HepG2 (cell line): Measurements from ENCODE around the gene CD37. TPM values are rescaled to one million over a fixed set of nuclear protein-coding genes. Genes with fewer than 3 reads are reported as not detected.

Experiments used
- microRNA-seq: library from miRNA; unstranded; fragments of <30 nt; microRNA quantifications from one replicate; pipeline ENCODE4, GENCODE V29; 2020
- polyA plus RNA-seq, 8 experiments: library from polyadenylated mRNA; depleted of rRNA in 3 of 8; stranded (reverse) in 7 of 8; unstranded in 1 of 8; fragments of >200 nt; fragmentation: Illumina TruSeq in 4 of 8; extraction: Trizol in 4 of 8; gene quantifications; 2 replicates each; pipeline versions ENCODE4 v1.2.1 to v1.2.3, GENCODE V29; 2011 to 2016; ENCODE audit warnings: low read depth in 4 of 8, missing spikeins in 1 of 8, mixed read lengths in 1 of 8; ENCODE audit not compliant: insufficient read depth in 1 of 8
- small RNA-seq, 3 experiments: library from RNA; depleted of rRNA; stranded (forward); fragments of <200 nt; gene quantifications; one replicate each; pipeline ENCODE3, GENCODE V24; 2012; ENCODE audit warnings: low read depth in 2 of 3, low replicate concordance in 1 of 3; ENCODE audit not compliant: insufficient read length in 3 of 3, insufficient read depth in 2 of 3
- total RNA-seq, 5 experiments: library from RNA; depleted of rRNA; stranded (reverse); fragments of >200 nt; fragmentation: Illumina TruSeq; extraction: Trizol; gene quantifications; 2 replicates each; pipeline ENCODE4 v1.2.3, GENCODE V29; 2016; ENCODE audit warnings: low read depth in 1 of 5

The CD37 gene
- total and polyA plus RNA-seq, 2 of the 13 experiments (the other 11 are each of a cell fraction or from before 2014, with no cell fraction given): not detected

Small RNA genes lying within 50 kb of the gene (microRNA-seq; reads per million reads assigned to microRNA genes)
- not detected for gene MIR4324

Small RNA genes lying within 50 kb of the gene (small RNA-seq; reads per million reads assigned to genes)
- 0 reads per million in 3 experiments for gene MIR4324

Other genes starting within 250 kb of the CD37 start
- gene SNRNP70, start 250.0 kb upstream of the CD37 start, total RNA-seq (2016; rRNA removed; fragmentation: Illumina TruSeq; extraction: Trizol): 85.9 and 150 TPM in 2 replicates
- gene SNRNP70, start 250.0 kb upstream of the CD37 start, polyA plus RNA-seq (2011; rRNA removed): 210 and 272 TPM in 2 replicates
- 3.5 and 5.3 TPM in 2 replicates for gene LIN7B, start 221.0 kb upstream of the CD37 start, total RNA-seq (2016; rRNA removed; fragmentation: Illumina TruSeq; extraction: Trizol)
- 7.6 and 8.6 TPM in 2 replicates for gene LIN7B, start 221.0 kb upstream of the CD37 start, polyA plus RNA-seq (2011; rRNA removed)
- 0.80 and 1.4 TPM in 2 replicates for gene C19orf73, start 216.3 kb upstream of the CD37 start, total RNA-seq (2016; rRNA removed; fragmentation: Illumina TruSeq; extraction: Trizol)
- 1.5 and 3.0 TPM in 2 replicates for gene C19orf73, start 216.3 kb upstream of the CD37 start, polyA plus RNA-seq (2011; rRNA removed)
- 6.3 and 8.6 TPM in 2 replicates for gene PPFIA3, start 215.9 kb upstream of the CD37 start, total RNA-seq (2016; rRNA removed; fragmentation: Illumina TruSeq; extraction: Trizol)
- 6.7 and 8.9 TPM in 2 replicates for gene PPFIA3, start 215.9 kb upstream of the CD37 start, polyA plus RNA-seq (2011; rRNA removed)
- 1.5 and 3.6 TPM in 2 replicates for gene HRC, start 180.0 kb upstream of the CD37 start, total RNA-seq (2016; rRNA removed; fragmentation: Illumina TruSeq; extraction: Trizol)
- gene HRC, start 180.0 kb upstream of the CD37 start, polyA plus RNA-seq (2011; rRNA removed): 15.4 and 26.4 TPM in 2 replicates
- gene TRPM4, start 177.6 kb upstream of the CD37 start, total RNA-seq (2016; rRNA removed; fragmentation: Illumina TruSeq; extraction: Trizol): 1.7 and 1.9 TPM in 2 replicates
- 4.3 and 6.3 TPM in 2 replicates for gene TRPM4, start 177.6 kb upstream of the CD37 start, polyA plus RNA-seq (2011; rRNA removed)
- 0.07 TPM in 1 of 2 replicates, not detected in the other for gene SLC6A16, start 10.2 kb upstream of the CD37 start, total RNA-seq (2016; rRNA removed; fragmentation: Illumina TruSeq; extraction: Trizol)
- gene SLC6A16, start 10.2 kb upstream of the CD37 start, polyA plus RNA-seq (2011; rRNA removed): 0.18 and 0.22 TPM in 2 replicates
- 12.1 and 12.5 TPM in 2 replicates for gene TEAD2, start 27.0 kb downstream of the CD37 start, total RNA-seq (2016; rRNA removed; fragmentation: Illumina TruSeq; extraction: Trizol)
- 10.4 and 10.8 TPM in 2 replicates for gene TEAD2, start 27.0 kb downstream of the CD37 start, polyA plus RNA-seq (2011; rRNA removed)
- 0.31 TPM in 1 of 2 replicates, not detected in the other for gene DKKL1, start 28.5 kb downstream of the CD37 start, total RNA-seq (2016; rRNA removed; fragmentation: Illumina TruSeq; extraction: Trizol)
- 0.30 and 0.33 TPM in 2 replicates for gene DKKL1, start 28.5 kb downstream of the CD37 start, polyA plus RNA-seq (2011; rRNA removed)
- gene KASH5, start 52.8 kb downstream of the CD37 start, total RNA-seq (2016; rRNA removed; fragmentation: Illumina TruSeq; extraction: Trizol): not detected in 2 replicates
- not detected in 2 replicates for gene KASH5, start 52.8 kb downstream of the CD37 start, polyA plus RNA-seq (2011; rRNA removed)
- not detected in 2 replicates for gene PTH2, start 88.0 kb downstream of the CD37 start, total RNA-seq (2016; rRNA removed; fragmentation: Illumina TruSeq; extraction: Trizol)
- gene PTH2, start 88.0 kb downstream of the CD37 start, polyA plus RNA-seq (2011; rRNA removed): not detected in 2 replicates
- gene GFY, start 90.0 kb downstream of the CD37 start, total RNA-seq (2016; rRNA removed; fragmentation: Illumina TruSeq; extraction: Trizol): not detected in 2 replicates
- gene GFY, start 90.0 kb downstream of the CD37 start, polyA plus RNA-seq (2011; rRNA removed): not detected in 2 replicates
- not detected in 2 replicates for gene SLC17A7, start 106.1 kb downstream of the CD37 start, total RNA-seq (2016; rRNA removed; fragmentation: Illumina TruSeq; extraction: Trizol)
- 0.32 and 0.37 TPM in 2 replicates for gene SLC17A7, start 106.1 kb downstream of the CD37 start, polyA plus RNA-seq (2011; rRNA removed)
- gene PIH1D1, start 116.4 kb downstream of the CD37 start, total RNA-seq (2016; rRNA removed; fragmentation: Illumina TruSeq; extraction: Trizol): 94.9 and 110 TPM in 2 replicates
- gene PIH1D1, start 116.4 kb downstream of the CD37 start, polyA plus RNA-seq (2011; rRNA removed): 126 and 137 TPM in 2 replicates
- 29.6 and 34.9 TPM in 2 replicates for gene ALDH16A1, start 117.8 kb downstream of the CD37 start, total RNA-seq (2016; rRNA removed; fragmentation: Illumina TruSeq; extraction: Trizol)
- 8.4 and 9.2 TPM in 2 replicates for gene ALDH16A1, start 117.8 kb downstream of the CD37 start, polyA plus RNA-seq (2011; rRNA removed)
- 0.58 and 1.5 TPM in 2 replicates for gene FLT3LG, start 138.8 kb downstream of the CD37 start, total RNA-seq (2016; rRNA removed; fragmentation: Illumina TruSeq; extraction: Trizol)
- 2.6 and 3.0 TPM in 2 replicates for gene FLT3LG, start 138.8 kb downstream of the CD37 start, polyA plus RNA-seq (2011; rRNA removed)
- gene RPL13A, start 152.2 kb downstream of the CD37 start, total RNA-seq (2016; rRNA removed; fragmentation: Illumina TruSeq; extraction: Trizol): 2,601 and 3,137 TPM in 2 replicates
- gene RPL13A, start 152.2 kb downstream of the CD37 start, polyA plus RNA-seq (2011; rRNA removed): 3,407 and 3,954 TPM in 2 replicates
- gene RPS11, start 161.0 kb downstream of the CD37 start, total RNA-seq (2016; rRNA removed; fragmentation: Illumina TruSeq; extraction: Trizol): 2,345 and 2,734 TPM in 2 replicates
- 2,839 and 2,896 TPM in 2 replicates for gene RPS11, start 161.0 kb downstream of the CD37 start, polyA plus RNA-seq (2011; rRNA removed)
- gene FCGRT, start 177.3 kb downstream of the CD37 start, total RNA-seq (2016; rRNA removed; fragmentation: Illumina TruSeq; extraction: Trizol): 124 and 225 TPM in 2 replicates
- 121 and 149 TPM in 2 replicates for gene FCGRT, start 177.3 kb downstream of the CD37 start, polyA plus RNA-seq (2011; rRNA removed)
- 1.7 and 10.1 TPM in 2 replicates for gene RCN3, start 192.6 kb downstream of the CD37 start, total RNA-seq (2016; rRNA removed; fragmentation: Illumina TruSeq; extraction: Trizol)
- 3.0 and 3.3 TPM in 2 replicates for gene RCN3, start 192.6 kb downstream of the CD37 start, polyA plus RNA-seq (2011; rRNA removed)
- gene NOSIP, start 245.2 kb downstream of the CD37 start, total RNA-seq (2016; rRNA removed; fragmentation: Illumina TruSeq; extraction: Trizol): 78.0 and 81.4 TPM in 2 replicates
- 54.3 and 58.4 TPM in 2 replicates for gene NOSIP, start 245.2 kb downstream of the CD37 start, polyA plus RNA-seq (2011; rRNA removed)
- 0.51 and 0.82 TPM in 2 replicates for gene PRRG2, start 245.9 kb downstream of the CD37 start, total RNA-seq (2016; rRNA removed; fragmentation: Illumina TruSeq; extraction: Trizol)
- gene PRRG2, start 245.9 kb downstream of the CD37 start, polyA plus RNA-seq (2011; rRNA removed): 0.64 and 0.66 TPM in 2 replicates